Stimulated activated CD4-positive, alpha-beta T cell treated with anti-CD3 and anti-CD28 coated beads, Interleukin-4, amount 100 ng/mL, for 24 hours (primary cell): Measurements from ENCODE around the gene SRCAP.

Experiments used
- DNase-seq: peaks from one replicate; pipeline ENCODE4 v3.0.0-alpha.2; 2020

The SRCAP gene

DNA sequence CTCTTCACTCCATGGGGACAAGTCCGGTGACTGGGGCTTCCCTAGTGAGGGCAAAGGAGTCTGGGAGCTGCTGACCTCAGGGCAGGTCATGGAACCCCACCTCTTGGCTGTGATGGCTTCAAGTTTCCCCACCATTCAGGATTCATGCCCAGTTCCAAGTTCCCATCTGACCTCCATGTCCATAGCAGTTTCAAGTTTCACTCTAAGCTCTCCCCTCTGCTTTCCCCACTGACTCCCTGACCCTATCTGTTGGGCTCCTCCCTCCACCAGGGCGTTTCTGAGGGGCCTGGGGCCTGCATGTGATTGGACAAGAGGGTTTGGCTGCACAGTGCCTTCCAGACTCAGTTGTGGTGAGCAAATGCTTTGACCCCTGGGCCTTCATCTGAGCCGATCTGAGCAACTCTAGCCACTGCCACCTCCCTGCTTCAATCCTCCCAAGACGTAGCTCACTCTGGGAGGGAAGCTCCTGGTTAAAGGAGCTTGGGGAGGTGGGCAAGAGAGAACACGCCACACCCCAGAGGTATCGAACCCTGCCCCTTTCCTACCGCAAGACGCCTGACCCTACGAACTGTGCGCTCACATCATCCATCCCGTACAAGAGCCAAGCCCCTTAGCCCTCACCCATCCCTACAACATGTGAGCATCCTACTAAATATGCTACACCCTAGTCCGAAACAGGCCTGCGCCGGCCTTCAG is 79.7 kb downstream of the SRCAP start:
- no peak for DNase-seq

DNA sequence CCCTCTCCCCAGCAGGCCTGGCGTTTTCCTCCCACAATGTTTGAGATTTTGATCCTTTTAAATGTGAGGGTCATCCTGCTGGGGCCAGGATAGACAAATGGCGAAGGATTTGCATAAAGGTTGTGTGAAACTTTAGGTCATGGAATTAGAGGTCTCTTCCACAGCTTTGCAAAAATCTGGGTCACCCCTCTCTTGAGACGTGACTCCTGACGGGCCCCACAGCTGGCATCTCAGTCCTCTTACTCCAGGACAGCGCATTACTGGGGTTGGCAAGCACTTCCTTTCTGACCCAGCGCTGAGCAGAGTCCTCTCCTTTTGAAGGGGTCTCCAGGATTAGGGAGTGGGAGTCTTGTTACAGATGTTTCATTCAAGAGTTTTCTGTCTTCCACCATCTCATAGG is 80.6 kb downstream of the SRCAP start:
- DNase-seq = no peak

DNA sequence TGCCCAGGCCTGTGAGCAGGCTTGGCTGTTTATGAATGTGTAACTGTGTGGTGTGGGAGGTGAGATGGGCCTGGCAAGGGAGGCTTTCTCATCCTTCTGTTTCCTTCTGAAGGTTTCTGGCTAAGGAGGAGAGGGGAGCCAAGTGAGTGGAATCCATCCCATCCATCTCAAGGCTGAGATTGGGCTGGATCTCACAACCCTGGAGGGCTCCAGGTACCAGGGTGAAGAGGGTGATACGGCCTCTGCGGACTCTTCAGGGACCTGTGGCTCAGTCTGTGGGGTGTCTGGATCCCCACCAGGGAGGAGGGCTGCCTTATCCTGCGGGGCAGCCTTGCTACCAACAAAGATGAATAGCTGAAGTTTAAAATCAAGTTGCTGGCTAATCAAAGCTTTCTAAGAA is 81.0 kb downstream of the SRCAP start:
- no peak for DNase-seq

DNA sequence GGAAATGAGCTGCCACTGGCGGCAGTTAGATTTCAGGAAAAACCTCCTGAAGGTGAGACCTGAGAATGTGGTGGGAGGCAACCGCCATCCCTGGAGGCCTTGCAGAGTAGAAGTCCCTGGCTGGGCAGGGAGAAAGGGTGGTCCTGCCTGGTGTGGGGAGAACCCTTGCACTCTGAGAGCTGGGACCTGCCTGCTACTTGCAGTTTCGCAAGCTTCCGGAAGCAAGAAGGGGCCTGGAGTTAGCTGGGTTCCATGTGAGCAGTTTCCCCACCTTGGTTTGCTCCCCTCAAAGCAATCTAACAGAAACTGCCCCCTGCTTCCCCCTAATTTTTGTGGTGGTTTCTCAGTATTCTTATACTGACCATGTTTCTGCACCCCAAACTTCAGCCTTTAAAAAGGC is 81.6 kb downstream of the SRCAP start:
- no peak for DNase-seq

DNA sequence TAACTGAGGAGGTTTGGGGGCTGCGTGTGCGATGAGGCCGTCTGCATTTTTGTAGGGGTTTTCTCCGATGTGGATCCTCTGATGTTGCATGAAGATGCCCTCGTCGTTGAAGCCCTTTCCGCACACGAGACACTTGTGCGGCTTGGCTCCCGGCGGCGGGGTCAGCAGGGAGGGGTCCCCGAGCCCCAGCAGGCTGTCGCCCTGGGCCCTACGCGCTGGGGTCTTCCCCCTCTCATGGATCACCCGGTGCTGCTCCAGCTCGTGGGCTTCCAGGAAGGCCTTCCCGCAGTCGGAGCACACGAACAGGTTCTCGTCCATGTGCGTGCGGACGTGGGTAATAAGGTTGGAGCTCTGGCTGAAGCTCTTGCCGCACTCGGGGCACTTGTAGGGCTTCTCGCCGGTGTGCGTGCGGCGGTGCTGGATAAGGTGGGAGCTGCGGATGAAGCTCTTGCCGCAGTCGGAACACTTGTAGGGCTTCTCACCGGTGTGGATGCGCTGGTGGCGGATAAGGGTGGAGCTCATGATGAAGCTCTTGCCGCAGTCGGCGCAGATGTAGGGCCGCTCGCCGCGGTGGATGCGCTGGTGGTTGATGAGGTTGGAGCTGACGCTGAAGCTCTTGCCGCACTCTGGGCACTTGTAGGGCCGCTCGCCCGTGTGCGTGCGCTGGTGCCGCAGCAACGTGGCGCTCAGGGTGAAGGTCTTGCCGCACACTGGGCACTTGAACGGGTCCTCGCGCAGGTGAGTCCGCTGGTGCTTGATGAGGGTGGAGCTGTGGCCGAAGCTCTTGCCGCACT is 83.7 kb downstream of the SRCAP start:
- no peak for DNase-seq

DNA sequence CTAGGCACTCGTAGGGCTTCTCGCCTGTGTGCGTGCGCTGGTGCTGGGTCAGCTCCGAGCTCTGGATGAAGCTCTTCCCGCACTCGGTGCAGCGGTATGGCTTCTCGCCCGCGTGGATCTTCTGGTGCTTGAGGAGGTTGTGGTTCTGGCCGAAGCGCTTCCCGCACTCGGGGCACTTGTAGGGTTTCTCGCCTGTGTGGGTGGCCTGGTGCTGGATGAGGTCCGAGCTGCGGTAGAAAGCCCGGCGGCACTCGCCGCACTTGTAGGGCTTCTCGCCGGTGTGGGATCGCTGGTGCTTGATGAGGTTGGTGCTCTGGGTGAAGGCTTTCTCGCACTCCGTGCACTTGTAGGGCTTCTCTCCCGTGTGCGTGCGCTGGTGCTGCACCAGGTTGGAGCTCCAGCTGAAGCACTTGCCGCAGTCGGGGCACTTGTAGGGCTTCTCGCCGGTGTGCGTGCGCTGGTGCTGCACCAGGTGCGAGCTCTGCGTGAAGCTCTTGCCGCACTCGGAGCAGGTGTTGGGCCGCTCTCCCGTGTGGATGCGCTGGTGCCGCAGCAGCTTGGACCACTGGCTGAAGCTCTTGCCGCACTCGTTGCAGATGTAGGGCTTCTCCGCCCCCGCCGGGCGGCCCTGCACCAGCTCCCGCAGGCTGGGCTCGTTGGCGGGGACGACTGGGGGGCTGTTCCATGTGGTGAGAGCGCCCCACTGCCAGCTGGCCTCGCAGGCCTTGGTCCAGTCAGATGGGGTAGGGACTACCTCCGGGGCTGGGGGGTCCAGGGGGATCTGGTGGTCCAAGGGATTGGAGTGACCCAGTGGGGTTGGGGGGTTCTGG is 84.5 kb downstream of the SRCAP start:
- no peak for DNase-seq

DNA sequence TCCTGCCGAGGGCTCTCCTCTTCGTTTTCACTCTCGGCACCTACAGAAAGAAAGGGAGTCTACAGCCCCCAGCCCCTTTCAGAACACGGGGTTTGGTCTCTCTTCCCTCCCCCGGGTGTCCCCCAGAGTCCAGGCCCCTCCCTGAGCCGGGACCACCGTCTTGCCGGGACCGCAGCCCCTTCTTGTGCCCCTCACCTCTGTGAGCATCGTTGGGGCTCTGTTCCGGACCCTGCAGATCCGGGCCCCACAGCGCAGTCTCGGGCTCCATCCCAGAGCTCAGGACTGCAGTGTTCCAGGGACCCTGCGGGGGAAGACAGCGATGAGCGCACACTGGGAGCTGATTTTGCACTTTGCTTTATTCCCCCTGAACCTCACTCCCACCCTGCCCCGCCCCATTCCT is 85.2 kb downstream of the SRCAP start:
- DNase-seq = no peak

DNA sequence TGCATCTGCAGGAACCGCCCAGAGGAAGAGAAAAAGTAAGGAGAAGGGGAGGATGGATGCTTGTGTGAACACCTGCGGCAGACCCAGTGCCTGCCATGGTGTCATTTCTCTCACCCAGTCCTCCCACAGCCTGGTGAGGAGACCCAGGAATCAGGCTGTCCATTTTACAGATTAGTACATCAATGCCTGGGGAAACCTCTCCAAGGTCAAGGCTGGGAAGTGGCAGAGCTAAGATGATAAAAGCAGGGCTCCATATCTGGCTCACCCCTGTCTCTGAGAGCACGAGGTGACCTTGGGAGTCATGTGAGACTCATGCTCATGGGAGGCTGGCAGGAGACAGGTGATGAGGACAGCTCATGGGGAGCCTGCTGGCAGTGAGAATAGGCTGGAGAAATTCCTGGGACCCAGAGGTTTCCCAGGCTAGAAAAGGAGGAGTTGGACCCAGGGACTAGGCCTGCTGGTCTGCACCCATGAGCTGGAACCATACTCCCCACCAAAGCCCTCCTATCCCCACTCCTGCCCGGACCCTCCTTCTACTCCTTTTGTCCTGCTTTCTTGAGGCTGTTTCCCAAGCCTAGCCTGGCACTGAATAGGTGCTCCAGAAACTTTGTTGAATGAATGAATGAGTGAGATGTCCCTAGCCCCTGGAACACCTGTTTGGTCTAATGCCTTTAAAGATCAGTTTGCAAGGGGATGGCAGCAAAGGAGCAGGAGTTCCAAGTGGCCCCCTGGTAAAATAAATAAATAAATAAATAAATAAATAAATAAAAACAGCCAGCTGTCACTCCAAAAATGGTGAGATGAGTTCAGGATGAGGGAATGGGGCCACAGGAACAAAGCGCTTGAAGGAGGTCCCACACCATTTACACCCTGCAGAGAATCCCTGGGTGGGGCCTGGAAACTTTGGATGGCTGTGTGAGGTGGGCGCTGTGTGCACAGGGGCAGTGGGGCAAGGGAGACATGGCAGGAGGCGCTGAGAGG is 86.4 kb downstream of the SRCAP start:
- DNase-seq = no peak

DNA sequence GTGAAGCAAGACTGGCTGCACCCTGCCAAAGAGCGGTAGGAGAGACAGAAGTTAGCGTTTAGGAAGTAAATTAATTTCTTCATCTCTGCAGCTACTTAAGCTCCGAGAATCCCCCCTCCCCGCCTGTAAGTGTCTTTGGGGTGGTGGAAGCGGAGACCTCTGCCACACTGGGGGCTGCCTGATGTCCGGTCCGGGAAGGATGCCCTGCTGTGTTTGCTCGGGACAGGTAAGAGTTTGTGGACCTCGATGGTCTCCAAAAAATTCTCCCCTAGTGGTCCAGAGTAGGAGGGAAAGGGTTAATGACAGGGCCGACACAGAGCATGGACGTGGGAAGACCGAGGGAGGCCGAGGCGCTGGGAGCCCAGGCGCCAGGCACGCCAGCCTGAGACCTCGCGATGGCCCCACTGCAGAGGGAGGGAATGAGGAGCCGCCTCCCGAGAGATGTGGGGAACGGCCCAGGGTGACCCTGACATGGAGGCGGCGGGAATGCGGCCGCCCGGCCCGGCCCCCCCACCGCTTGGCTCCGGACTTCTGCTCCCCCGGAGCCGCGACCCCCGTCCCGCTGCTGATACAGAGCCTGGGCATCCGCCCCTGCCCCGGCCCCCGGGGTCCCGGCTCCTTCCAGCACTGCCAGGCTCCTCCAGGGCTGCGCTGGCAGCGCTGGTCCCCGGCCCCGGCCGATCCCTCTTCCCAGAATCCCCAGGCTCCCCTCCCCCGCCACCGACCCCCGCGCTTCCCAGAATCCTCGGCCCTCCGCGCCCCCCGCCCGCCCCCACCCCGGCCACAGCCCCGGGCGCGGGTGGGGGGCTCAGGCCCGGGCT is 87.4 kb downstream of the SRCAP start:
- no peak for DNase-seq

DNA sequence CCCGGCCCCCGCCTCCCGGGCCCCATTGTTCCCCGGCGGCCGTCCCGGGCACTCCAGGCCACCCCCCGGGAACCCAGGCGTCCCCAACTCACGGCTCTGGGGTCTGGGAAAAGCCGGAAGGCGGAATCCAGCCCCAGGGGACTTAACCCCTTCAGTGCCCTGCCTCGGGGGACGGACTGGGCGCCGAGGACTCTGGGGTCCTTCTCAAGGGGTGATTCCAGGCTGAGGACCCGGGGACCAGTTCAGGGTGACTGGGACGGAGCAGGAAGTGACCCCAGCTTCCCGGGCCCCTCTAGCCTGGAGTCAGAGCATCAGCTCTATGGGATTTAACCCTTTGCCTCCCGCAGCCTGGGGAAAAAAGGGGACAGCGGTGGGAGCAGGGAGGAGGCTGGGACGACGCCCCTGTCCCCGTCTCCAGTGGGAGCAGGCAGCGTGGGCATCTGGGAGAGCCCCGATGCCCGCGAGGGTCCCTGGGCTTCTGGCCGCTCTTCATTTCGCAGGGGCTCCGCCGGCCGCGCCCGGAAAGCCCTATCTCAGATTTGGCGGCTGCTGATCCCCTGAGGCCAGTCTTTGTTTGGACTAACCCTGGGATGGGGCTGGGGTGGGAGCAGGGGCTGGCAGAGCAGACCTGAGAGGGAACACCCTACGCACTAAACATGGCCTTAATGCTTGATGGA is 88.1 kb downstream of the SRCAP start, which contains the start of gene ZNF629:
ZNF629 (minus strand) TSS at position 270 of the 677 bp plus-strand sequence. CDS start 2,723 bp downstream, outside the sequence.
- DNase-seq = peak; percentile 46

DNA sequence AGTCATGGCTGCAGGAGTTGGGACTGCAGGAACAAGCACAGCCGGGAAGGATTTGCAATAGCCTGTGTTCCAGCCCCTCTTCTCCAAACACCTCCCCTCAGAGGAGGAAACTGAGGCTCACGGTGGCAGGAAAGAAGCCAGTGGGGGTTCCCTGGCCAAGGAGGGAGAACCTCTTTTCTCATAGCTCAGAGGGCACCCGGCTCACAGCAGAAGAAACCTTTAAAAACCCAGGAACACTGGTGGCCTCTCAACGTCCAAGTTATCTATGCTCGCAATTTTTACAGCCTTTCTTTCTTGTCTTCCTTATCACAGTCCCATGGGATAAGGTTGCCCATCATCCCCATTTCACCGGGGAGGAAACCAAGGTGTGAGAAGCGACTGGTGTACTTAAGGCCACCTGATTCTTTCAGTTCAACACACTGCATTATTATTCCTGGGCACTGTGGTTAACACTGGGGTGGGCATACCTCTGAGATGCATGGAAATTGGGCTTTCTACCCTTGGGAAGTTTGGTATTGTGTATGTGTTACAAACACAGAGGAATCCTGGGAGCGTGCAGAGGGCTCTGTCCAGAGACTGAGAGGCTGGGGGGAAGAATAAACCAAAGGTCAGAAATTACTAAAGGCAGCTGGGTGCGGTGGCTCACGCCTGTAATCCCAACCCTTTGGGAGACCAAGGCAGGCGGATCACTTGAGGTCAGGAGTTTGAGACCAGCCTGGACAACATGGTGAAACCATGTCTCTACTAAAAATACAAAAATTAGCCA is 88.8 kb downstream of the SRCAP start:
- no peak for DNase-seq
